Measurements from ENCODE around the gene FUT3.
A peak's percentile ranks its signal among the peaks of the same experiment; 100 is the strongest.
"Not testable (repeated sequence)": the region's sequence is repeated elsewhere in the genome, so short reads cannot be mapped to it uniquely, and the experiment has no call there.

Gene FUT3

DNA sequence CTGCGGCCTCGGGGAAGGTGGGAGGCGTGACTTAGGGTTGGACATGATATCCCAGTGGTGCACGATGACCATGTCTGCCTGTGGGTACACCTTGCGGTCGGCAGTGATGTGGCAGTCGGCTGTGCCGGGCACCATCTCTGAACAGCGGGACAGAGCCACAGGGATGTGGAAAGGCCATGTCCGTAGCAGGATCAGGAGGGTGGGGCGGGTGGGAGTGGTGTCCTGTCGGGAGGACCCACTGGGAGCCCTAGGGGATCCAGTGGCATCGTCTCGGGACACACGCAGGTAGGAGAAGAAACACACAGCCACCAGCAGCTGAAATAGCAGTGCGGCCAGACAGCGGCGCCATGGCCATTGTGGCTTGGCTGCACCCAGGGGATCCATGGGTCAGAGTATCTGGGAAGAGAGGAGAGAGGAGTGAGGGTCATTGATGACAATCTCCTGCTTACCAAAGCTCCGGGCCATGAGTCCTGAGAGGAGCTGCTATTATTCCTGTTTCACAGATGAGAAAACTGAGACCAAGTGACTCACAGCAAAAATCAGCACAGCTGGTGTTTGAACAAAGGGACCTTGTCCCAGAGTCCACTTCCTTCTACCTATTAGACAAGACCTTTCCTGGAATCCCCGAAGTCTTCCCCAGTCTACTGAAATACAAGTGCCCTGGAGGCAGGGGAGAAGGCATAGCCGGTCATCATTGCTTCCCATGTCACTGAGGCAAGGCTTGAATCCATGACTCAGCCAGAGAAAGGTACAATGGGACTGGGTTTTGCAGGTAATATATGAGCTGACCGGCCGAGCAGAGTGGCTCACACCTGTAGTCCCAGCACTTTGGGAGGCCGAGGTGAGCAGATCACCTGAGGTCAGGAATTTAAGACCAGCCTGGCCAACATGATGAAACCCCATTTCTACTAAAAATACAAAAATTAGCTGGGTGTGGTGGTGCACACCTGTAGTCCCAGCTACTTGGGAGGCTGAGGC lies 6.5 kb downstream of the FUT3 start:
- DNase-seq: no peak

GRCh38 chr19:5843295-5843927 lies 7.8 kb downstream of the FUT3 start:
- DNase-seq: no peak

DNA sequence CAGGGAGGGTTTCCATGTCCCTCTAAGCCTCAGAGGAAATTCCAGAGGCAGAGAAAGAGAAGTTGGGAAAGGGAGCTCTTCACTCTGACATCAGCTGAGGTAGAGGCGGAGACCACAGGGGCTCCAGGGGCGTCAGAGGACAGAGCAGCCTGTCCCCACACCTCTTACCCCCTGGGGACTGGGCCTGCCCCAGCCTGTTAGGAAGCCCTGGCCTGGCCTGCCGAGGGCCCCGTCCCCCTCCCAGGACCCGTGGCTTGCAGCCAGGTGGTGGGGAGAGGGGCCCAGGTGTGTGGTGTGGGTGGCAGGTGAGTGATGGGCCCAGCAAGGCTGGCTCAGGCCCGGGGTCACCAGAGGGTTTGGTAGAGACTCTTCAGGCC lies 9.5 kb downstream of the FUT3 start:
- not testable (repeated sequence) for DNase-seq

- no peak for DNase-seq
Observed at GRCh38 chr19:5839065-5840017, 11.9 kb downstream of the FUT3 start, which contains the start of gene FUT6. Gene FUT6 (minus strand): TSS chr19:5839702. CDS start chr19:5832567, 7,135 bp downstream.

DNA sequence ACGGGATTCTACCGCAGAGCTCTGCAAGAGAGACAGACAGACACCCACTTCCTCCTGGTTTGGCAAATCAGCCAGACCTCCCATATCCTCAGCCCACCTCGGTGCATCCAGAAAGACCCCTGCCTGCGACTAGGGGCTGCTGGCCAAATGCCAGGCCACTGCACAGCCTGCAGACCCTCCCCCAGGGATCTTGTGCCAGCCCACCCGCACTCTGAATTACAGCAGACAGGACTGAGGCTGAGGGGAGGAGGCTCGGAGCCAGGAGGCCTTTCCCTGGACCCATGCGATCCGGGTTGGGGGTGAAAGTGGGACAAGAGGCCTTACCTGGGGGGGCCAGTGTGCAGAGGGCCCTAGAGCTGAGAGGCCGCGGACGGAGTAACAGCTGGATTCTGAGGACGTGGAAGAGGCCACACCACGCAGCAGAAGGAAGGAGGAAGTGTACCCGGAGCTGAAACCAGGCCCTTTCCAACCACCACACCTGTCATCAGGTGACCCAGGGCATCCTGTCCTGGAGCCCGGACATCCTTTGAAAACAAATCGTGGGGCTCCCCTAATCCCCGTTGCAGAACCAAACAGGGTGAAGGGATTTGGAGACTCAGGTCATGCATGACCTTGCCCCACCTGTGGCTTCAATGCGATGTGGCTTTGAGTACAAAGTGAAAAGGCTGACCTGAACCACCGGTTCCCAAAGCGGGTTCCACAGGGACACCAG lies 12.7 kb downstream of the FUT3 start:
- no peak for DNase-seq

- no peak for DNase-seq
Observed at GRCh38 chr19:5837761-5838352, 13.4 kb downstream of the FUT3 start.

GRCh38 chr19:5832527-5833216 lies 18.6 kb downstream of the FUT3 start:
- no peak for DNase-seq

DNA sequence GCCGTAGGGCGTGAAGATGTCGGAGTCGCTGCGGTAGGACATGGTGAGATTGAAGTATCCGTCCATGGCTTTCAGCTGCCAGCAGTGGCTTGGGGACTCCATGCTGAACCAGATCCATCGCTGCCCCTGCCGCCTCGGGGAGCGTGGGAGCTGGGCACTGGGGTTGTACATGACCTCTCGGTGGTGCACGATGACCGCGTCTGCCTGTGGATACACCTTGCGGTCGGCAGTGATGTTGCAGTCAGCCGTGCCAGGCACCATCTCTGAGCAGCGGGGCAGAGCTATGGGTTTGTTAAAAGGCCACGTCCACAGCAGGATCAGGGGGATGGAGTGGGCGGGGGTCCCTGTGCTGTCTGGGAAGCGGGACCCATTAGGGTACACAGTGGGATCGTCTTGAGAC lies 19.2 kb downstream of the FUT3 start:
- DNase-seq: no peak

GRCh38 chr19:5831159-5831558 lies 20.1 kb downstream of the FUT3 start:
- DNase-seq: no peak

DNA sequence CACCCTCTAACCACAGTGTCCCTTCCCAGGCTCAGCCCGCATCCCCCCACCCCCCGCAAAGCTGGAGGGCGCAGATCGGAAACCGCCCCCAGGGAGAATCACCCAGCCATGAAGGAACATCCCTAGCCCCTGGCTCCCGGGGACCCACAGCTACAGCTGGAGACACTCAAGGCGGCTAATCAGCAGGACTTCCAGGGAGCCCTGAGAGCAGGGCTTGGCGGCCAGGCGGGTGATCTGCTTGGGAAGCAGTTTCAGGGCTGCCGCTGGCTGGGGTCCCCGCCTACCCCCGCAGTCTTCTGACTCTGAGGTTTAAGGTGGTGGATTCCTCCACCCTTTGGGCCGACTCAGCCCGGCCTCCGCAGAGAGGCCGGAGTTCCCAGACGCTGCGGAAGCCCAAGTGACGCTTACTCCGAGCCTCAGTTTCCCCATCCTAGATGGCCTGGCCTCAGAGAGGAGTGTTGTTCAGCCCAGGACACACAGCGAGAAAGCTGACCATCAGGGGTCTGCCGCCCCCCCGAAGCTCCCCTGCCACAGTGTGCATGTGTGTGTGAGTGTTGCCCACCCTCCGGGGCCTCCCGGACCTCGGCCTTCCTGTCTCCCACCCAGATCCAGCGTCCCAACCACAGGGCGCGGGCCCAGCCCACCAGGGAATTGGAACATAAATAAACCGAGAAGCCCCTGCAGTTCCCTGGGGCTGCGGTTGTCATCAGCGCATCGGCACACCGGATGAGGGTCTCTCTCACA lies 21.5 kb downstream of the FUT3 start:
- no peak for DNase-seq

GRCh38 chr19:5828661-5829566 lies 22.3 kb downstream of the FUT3 start:
- DNase-seq: peak; percentile 43

- DNase-seq: peak; percentile 98
Observed at GRCh38 chr19:5827891-5828660, 23.2 kb downstream of the FUT3 start.

DNA sequence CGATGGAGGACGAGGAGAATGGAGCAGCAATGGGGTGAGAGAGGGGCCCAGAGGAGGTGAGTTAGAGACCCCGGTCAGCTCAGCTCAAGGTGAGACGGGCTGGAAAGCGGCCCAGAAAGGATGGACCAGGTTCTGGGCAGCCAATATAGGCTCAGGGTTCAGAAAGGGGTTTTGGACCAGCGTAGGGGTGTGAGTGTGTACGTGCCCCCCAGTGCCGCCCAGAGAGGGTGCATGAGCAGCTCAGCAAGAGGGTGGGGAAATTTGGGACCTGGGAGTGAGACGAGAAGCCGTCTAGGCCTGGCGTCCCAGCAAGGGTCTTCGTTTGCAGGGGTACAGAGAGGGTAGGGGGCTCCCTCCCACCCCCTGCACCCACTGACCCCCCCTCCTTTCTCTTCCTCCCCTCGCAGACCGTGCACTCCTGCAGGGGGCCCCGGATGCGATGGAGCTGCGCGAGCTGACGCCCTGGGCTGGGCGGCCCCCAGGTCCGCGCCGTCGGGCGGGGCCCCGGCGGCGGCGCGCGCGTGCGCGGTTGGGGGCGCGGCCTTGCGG lies 23.8 kb downstream of the FUT3 start:
- no peak for DNase-seq

- no peak for DNase-seq
Observed at GRCh38 chr19:5826531-5827341, 24.5 kb downstream of the FUT3 start.

- DNase-seq: no peak
Observed at GRCh38 chr19:5825178-5825577, 26.1 kb downstream of the FUT3 start.

- no peak for DNase-seq
Observed at GRCh38 chr19:5824751-5825150, 26.5 kb downstream of the FUT3 start.

GRCh38 chr19:5823579-5824281 lies 27.5 kb downstream of the FUT3 start:
- no peak for DNase-seq

Data from activated CD4-positive, alpha-beta T cell treated with anti-CD3 and anti-CD28 coated beads, Interleukin-2, Interleukin-6, amounts not matched to agents 100 ng/mL and 50 ng/mL, durations not matched to agents 16 hours and 8 hours (primary cell).